GM12891 (cell line): ENCODE results near the gene FUNDC2.
"Not testable (repeated sequence)": the region's sequence is repeated elsewhere in the genome, so short reads cannot be mapped to it uniquely, and the experiment has no call there.

Experiments used
- PAX5 ChIP-seq: IDR thresholded peaks from 2 replicates; pipeline ENCODE4 v1.6.1; 2011; ENCODE audit warnings: low read length, moderate library complexity, mild to moderate bottlenecking; ENCODE audit not compliant: insufficient read depth, severe bottlenecking
- POLR2A ChIP-seq: IDR thresholded peaks from 2 replicates; pipeline ENCODE4 v1.6.1; 2011; ENCODE audit warnings: low read depth, low read length, control low read depth
- POLR2AphosphoS5 ChIP-seq: IDR thresholded peaks from 2 replicates; pipeline ENCODE4 v1.6.1; 2011; ENCODE audit warnings: low read depth, low read length, control low read depth
- SPI1 ChIP-seq: IDR thresholded peaks from 2 replicates; pipeline ENCODE4 v1.6.1; 2011; ENCODE audit warnings: low read depth, low read length, control low read depth
- TAF1 ChIP-seq: IDR thresholded peaks from 2 replicates; pipeline ENCODE4 v1.6.1; 2011; ENCODE audit warnings: low read depth, low read length, control low read depth

- TF ChIP-seq POLR2A, POLR2AphosphoS5, TAF1, SPI1, PAX5: not testable (repeated sequence)
Measured at GRCh38 chrX:155008578-155008977, 18.1 kb upstream of the FUNDC2 start.
